ENCODE data around the gene FBXO24.

DNA sequence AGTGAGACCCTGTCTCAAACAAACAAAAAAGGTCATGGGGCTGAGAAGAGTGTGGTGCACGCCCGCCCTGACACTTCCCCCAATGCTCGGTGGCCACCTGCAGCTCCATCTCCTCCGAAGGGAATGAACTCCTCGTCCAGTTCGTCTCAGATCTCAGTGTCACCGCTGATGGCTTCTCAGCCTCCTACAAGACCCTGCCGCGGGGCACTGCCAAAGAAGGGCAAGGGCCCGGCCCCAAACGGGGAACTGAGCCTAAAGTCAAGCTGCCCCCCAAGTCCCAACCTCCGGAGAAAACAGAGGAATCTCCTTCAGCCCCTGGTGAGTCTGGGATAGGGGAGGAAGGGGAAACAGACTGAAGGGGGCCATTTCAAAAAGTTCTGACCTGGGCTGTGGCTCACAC is 20.2 kb downstream of the FBXO24 start:
- no peak for TF ChIP-seq POLR2A (IDR thresholded peaks at IDR 0.05)
- TF ChIP-seq, protein P1, sequence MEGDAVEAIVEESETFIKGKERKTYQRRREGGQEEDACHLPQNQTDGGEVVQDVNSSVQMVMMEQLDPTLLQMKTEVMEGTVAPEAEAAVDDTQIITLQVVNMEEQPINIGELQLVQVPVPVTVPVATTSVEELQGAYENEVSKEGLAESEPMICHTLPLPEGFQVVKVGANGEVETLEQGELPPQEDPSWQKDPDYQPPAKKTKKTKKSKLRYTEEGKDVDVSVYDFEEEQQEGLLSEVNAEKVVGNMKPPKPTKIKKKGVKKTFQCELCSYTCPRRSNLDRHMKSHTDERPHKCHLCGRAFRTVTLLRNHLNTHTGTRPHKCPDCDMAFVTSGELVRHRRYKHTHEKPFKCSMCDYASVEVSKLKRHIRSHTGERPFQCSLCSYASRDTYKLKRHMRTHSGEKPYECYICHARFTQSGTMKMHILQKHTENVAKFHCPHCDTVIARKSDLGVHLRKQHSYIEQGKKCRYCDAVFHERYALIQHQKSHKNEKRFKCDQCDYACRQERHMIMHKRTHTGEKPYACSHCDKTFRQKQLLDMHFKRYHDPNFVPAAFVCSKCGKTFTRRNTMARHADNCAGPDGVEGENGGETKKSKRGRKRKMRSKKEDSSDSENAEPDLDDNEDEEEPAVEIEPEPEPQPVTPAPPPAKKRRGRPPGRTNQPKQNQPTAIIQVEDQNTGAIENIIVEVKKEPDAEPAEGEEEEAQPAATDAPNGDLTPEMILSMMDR (IDR thresholded peaks at IDR 0.05), result no peak
- TF ChIP-seq EP300 (IDR thresholded peaks at IDR 0.05), result no peak
